Left cardiac atrium (tissue), 4 donors: ENCODE measurements around the gene CCDC198. TPM values are rescaled to one million over a fixed set of nuclear protein-coding genes. Genes with fewer than 3 reads are reported as not detected.

Experiments used
- ATAC-seq, 2 donors: fragments of 200-7000 bp; cut with Tn5 transposase; one replicate each; pipeline ENCODE4 v1.9.1; 2020; ENCODE audit warnings: mild to moderate bottlenecking in 2 of 2, moderate library complexity in 2 of 2
- DNase-seq: peaks from one replicate; pipeline ENCODE4 v3.0.0-alpha.2; 2020
- intact Hi-C, 2 donors: fragments of 100-400 bp; cut with DNase I; formaldehyde crosslinking; loops; one replicate each; pipeline versions ENCODE4 v1.14.1 to v1.15.1; 2022 to 2023
- long read RNA-seq: library from polyadenylated mRNA; unstranded; transcript quantifications from one replicate; pipeline ENCODE4 v2.0.0, GENCODE V29; 2021
- total RNA-seq, 2 donors: library from RNA; stranded (reverse); fragmentation: NEBNext Ultra II Directional; extraction: Animal tissue kit (Norgen Biotek cat#: 25700); gene quantifications; one replicate each; pipeline ENCODE4 v1.2.1, GENCODE V29; 2021
- donor health status: DM: no; HTN: yes; CAD: no.
- donor health status: DM: no; HTN: yes; CAD: no; lungs with severe emphysema.
- donor health status: DM: yes; HTN: yes; CAD: no.
- donor health status: Dilated cardiomyopathy.

Gene CCDC198
- not detected for total RNA-seq
- long read RNA-seq, result 0 reads

GRCh38 chr14:57493467-57494181 lies at the start of gene CCDC198:
CCDC198 (minus strand) TSS chr14:57493857; CDS start chr14:57493715, 142 bp downstream.
- intact Hi-C loops, result no loop called here
- ATAC-seq (no peak), DNase-seq (no peak)

- DNase-seq, result no peak
- ATAC-seq, result no peak
- intact Hi-C loops, result no loop called here
Observed at GRCh38 chr14:57533214-57533613, 39.6 kb upstream of the CCDC198 start.

- DNase-seq (no peak), ATAC-seq (no peak)
- intact Hi-C loops, result no loop called here
Observed at GRCh38 chr14:57530571-57530970, 36.9 kb upstream of the CCDC198 start.

GRCh38 chr14:57526942-57527341 lies 33.3 kb upstream of the CCDC198 start:
- no peak for DNase-seq
- intact Hi-C loops, result no loop called here
- no peak for ATAC-seq

- ATAC-seq (no peak), DNase-seq (no peak)
- intact Hi-C loops, result no loop called here
Observed at GRCh38 chr14:57519043-57519442, 25.4 kb upstream of the CCDC198 start.

GRCh38 chr14:57512220-57512619 lies 18.6 kb upstream of the CCDC198 start:
- intact Hi-C loops, result no loop called here
- ATAC-seq, result peak in 1 of 2 donors; percentile 25
- no peak for DNase-seq

GRCh38 chr14:57508756-57509155 lies 15.1 kb upstream of the CCDC198 start:
- DNase-seq (no peak), ATAC-seq (no peak)
- intact Hi-C loops, result no loop called here

- DNase-seq (peak; percentile 34), ATAC-seq (peak in 1 of 2 donors; percentile 56)
- intact Hi-C loops, result no loop called here
Observed at GRCh38 chr14:57502586-57503254, 9.1 kb upstream of the CCDC198 start.

GRCh38 chr14:57501039-57501557 lies 7.4 kb upstream of the CCDC198 start:
- intact Hi-C loops, result no loop called here
- DNase-seq, result no peak
- no peak for ATAC-seq

- DNase-seq (no peak), ATAC-seq (no peak)
- intact Hi-C loops, result no loop called here
Observed at GRCh38 chr14:57498659-57499058, 5.0 kb upstream of the CCDC198 start.

- no peak for DNase-seq
- intact Hi-C loops, result no loop called here
- ATAC-seq, result no peak
Observed at GRCh38 chr14:57498035-57498434, 4.4 kb upstream of the CCDC198 start.

GRCh38 chr14:57495416-57495815 lies 1.8 kb upstream of the CCDC198 start:
- intact Hi-C loops, result no loop called here
- no peak for DNase-seq
- no peak for ATAC-seq

GRCh38 chr14:57492859-57493258 lies 798 bp downstream of the CCDC198 start:
- intact Hi-C loops, result no loop called here
- ATAC-seq (no peak), DNase-seq (no peak)

- intact Hi-C loops, result no loop called here
- DNase-seq (no peak), ATAC-seq (no peak)
Observed at GRCh38 chr14:57491640-57492039, 2.0 kb downstream of the CCDC198 start.

- ATAC-seq (peak; percentile 67 to 97), DNase-seq (no peak)
- intact Hi-C loops, result loop anchor here (2.0 to 10.0 kb wide), 3 partner anchors 387 to 587 kb away; no protein-coding TSS in a partner anchor
Observed at GRCh38 chr14:57487771-57488170, 5.9 kb downstream of the CCDC198 start.

GRCh38 chr14:57486767-57487379 lies 6.8 kb downstream of the CCDC198 start:
- peak; percentile 57 to 77 for ATAC-seq

GRCh38 chr14:57485635-57486034 lies 8.0 kb downstream of the CCDC198 start:
- intact Hi-C loops, result loop anchor here (2.0 to 10.0 kb wide), 3 partner anchors 389 to 589 kb away; no protein-coding TSS in a partner anchor
- DNase-seq, result no peak
- no peak for ATAC-seq

More at GRCh38 chr14:57486767-57487379, 6.8 kb downstream of the CCDC198 start:
- intact Hi-C loops, result loop anchor here (2.0 to 10.0 kb wide), 3 partner anchors 388 to 588 kb away; no protein-coding TSS in a partner anchor
- DNase-seq, result no peak

GRCh38 chr14:57482120-57482519 lies 11.5 kb downstream of the CCDC198 start:
- intact Hi-C loops, result loop anchor here (10.0 kb wide), 2 partner anchors 393 to 593 kb away; no protein-coding TSS in a partner anchor
- DNase-seq, result no peak
- no peak for ATAC-seq

- intact Hi-C loops, result loop anchor here (10.0 kb wide), 2 partner anchors 395 to 595 kb away; no protein-coding TSS in a partner anchor
- ATAC-seq, result no peak
- no peak for DNase-seq
Observed at GRCh38 chr14:57480051-57480450, 13.6 kb downstream of the CCDC198 start.

GRCh38 chr14:57479197-57479596 lies 14.5 kb downstream of the CCDC198 start:
- intact Hi-C loops, result no loop called here
- ATAC-seq (no peak), DNase-seq (no peak)
